H1 (cell line): ENCODE data around the gene RTEL1. TPM values are rescaled to one million over a fixed set of nuclear protein-coding genes. Genes with fewer than 3 reads are reported as not detected.
A peak's percentile ranks its signal among the peaks of the same experiment; 100 is the strongest.

Experiments used
- CTCF ChIA-PET: fragments of 300-600 bp; sonication (Branson Sonifier 250); formaldehyde crosslinking; loops from one replicate; lab custom pipeline; 2021; ENCODE audit not compliant: partially characterized antibody; lab: Charles Lee
- POLR2A ChIA-PET: fragments of 300-600 bp; sonication (Branson Sonifier 250); formaldehyde crosslinking; loops from one replicate; lab custom pipeline; 2021; ENCODE audit warnings: inconsistent platforms; ENCODE audit not compliant: partially characterized antibody; lab: Charles Lee
- DNase-seq, 2 experiments: peaks; one replicate each; pipeline versions ENCODE4 v3.0.0 to v3.0.0-alpha.2; 2010 to 2022; ENCODE audit warnings: low spot score in 2 of 2, low read depth in 1 of 2, mixed read lengths in 1 of 2
- FAIRE-seq: peaks from 2 replicates; lab custom pipeline; 2011; peaks lifted over from hg19 to GRCh38; lab: Jason Lieb, UNC
- H2AFZ ChIP-seq: 2 replicates; pipeline ENCODE4 v1.8.1; 2012; ENCODE audit warnings: low read length, inconsistent platforms
- H2AK5ac ChIP-seq: 2 replicates; pipeline ENCODE4 v1.6.1; 2013; ENCODE audit warnings: low read depth, low read length
- H2BK120ac ChIP-seq: replicated peaks from 2 replicates; pipeline ENCODE3; 2013; ENCODE audit warnings: low read depth, low read length, inconsistent platforms
- H2BK12ac ChIP-seq: 2 replicates; pipeline ENCODE4 v1.6.1; 2013; ENCODE audit warnings: low read depth, low read length
- H2BK15ac ChIP-seq: 2 replicates; pipeline ENCODE4 v1.6.1; 2013; ENCODE audit warnings: low read length
- H2BK20ac ChIP-seq: 2 replicates; pipeline ENCODE4 v1.6.1; 2013; ENCODE audit warnings: low read length
- H2BK5ac ChIP-seq: 2 replicates; pipeline ENCODE4 v1.6.1; 2013; ENCODE audit warnings: low read depth, low read length
- H3K14ac ChIP-seq: 2 replicates; pipeline ENCODE4 v1.6.1; 2013; ENCODE audit warnings: inconsistent platforms; ENCODE audit not compliant: insufficient read length
- H3K18ac ChIP-seq: 2 replicates; pipeline ENCODE4 v1.6.1; 2013; ENCODE audit warnings: low read length; ENCODE audit errors: extremely low read depth
- H3K23ac ChIP-seq: 2 replicates; pipeline ENCODE4 v1.6.1; 2013; ENCODE audit warnings: inconsistent platforms; ENCODE audit not compliant: insufficient read length
- H3K23me2 ChIP-seq: 2 replicates; pipeline ENCODE4 v1.6.1; 2013; ENCODE audit warnings: low read depth, low read length
- H3K27ac ChIP-seq: 2 replicates; pipeline ENCODE4 v1.6.1; 2011; ENCODE audit warnings: low read depth, low read length, inconsistent platforms
- H3K27me3 ChIP-seq, 4 experiments: replicated peaks in 1 of 4; 1 replicate in 1 of 4; 2 replicates in 3 of 4; pipeline versions ENCODE4 v1.6.1 to v1.8.1; 2011 to 2013; ENCODE audit warnings: low read length in 3 of 4, mild to moderate bottlenecking in 3 of 4, inconsistent platforms in 2 of 4, mixed read lengths in 2 of 4, moderate library complexity in 1 of 4; ENCODE audit not compliant: control insufficient read depth in 3 of 4, insufficient read depth in 3 of 4; ENCODE audit errors: extremely low read depth in 1 of 4
- H3K36me3 ChIP-seq, 4 experiments: 2 replicates each; pipeline versions ENCODE4 v1.6.1 to v1.8.1; 2011 to 2013; ENCODE audit warnings: mild to moderate bottlenecking in 4 of 4, low read length in 3 of 4, moderate library complexity in 2 of 4, control low read depth in 1 of 4, inconsistent platforms in 1 of 4; ENCODE audit not compliant: insufficient read depth in 4 of 4, control insufficient read depth in 2 of 4
- H3K4ac ChIP-seq: replicated peaks from 2 replicates; pipeline ENCODE3; 2013; ENCODE audit warnings: low read length, low read depth, mixed read lengths, inconsistent platforms; ENCODE audit not compliant: insufficient read length
- H3K4me1 ChIP-seq, 4 experiments: replicated peaks in 1 of 4; 1 replicate in 1 of 4; 2 replicates in 3 of 4; pipeline versions ENCODE4 v1.6.1 to v1.8.1; 2011 to 2013; ENCODE audit warnings: low read length in 3 of 4, inconsistent platforms in 2 of 4, mixed read lengths in 1 of 4; ENCODE audit not compliant: insufficient read depth in 4 of 4, control insufficient read depth in 3 of 4
- H3K4me2 ChIP-seq, 2 experiments: 2 replicates each; pipeline versions ENCODE4 v1.6.1 to v1.8.1; 2011 to 2013; ENCODE audit warnings: low read depth in 2 of 2, low read length in 2 of 2, control low read depth in 1 of 2, inconsistent platforms in 1 of 2, mild to moderate bottlenecking in 1 of 2; ENCODE audit not compliant: insufficient read depth in 1 of 2
- H3K4me3 ChIP-seq, 4 experiments: fragments of 200-600, 300-600 bp in 1 of 4; sonication (generic), shearing (Covaris generic), sonication (Bioruptor Twin) in 1 of 4; 2 replicates each; pipeline versions ENCODE4 v1.5.1 to v1.8.1; 2011 to 2016; ENCODE audit warnings: low read length in 4 of 4, low read depth in 3 of 4, control low read depth in 2 of 4, inconsistent platforms in 2 of 4, mild to moderate bottlenecking in 2 of 4, mixed read lengths in 1 of 4, moderate library complexity in 1 of 4; ENCODE audit not compliant: insufficient read depth in 2 of 4; ENCODE audit errors: extremely low read depth in 1 of 4
- H3K56ac ChIP-seq: replicated peaks from 2 replicates; pipeline ENCODE3; 2013; ENCODE audit warnings: low read depth, mild to moderate bottlenecking, mixed read lengths, low read length, inconsistent platforms; ENCODE audit not compliant: insufficient read length
- H3K79me1 ChIP-seq: 2 replicates; pipeline ENCODE4 v1.6.1; 2013; ENCODE audit warnings: low read depth, low read length, control low read depth
- H3K79me2 ChIP-seq, 2 experiments: 2 replicates each; pipeline versions ENCODE4 v1.6.1 to v1.8.1; 2012 to 2013; ENCODE audit warnings: low read length in 2 of 2, mild to moderate bottlenecking in 2 of 2, inconsistent platforms in 1 of 2; ENCODE audit not compliant: insufficient read depth in 2 of 2, control insufficient read depth in 1 of 2
- H3K9ac ChIP-seq, 4 experiments: replicated peaks in 1 of 4; 1 replicate in 1 of 4; 2 replicates in 3 of 4; pipeline versions ENCODE4 v1.6.1 to v1.8.1; 2011 to 2013; ENCODE audit warnings: low read depth in 3 of 4, low read length in 3 of 4, control low read depth in 2 of 4, mild to moderate bottlenecking in 2 of 4, moderate library complexity in 2 of 4, inconsistent platforms in 1 of 4; ENCODE audit errors: extremely low read depth in 1 of 4
- H3K9me3 ChIP-seq, 2 experiments: 2 replicates each; pipeline versions ENCODE4 v1.6.1 to v1.8.1; 2012 to 2013; ENCODE audit warnings: mild to moderate bottlenecking in 2 of 2, moderate library complexity in 2 of 2, control low read depth in 1 of 2, inconsistent platforms in 1 of 2, low read depth in 1 of 2, low read length in 1 of 2, mixed read lengths in 1 of 2; ENCODE audit not compliant: insufficient read depth in 2 of 2
- H4K20me1 ChIP-seq, 2 experiments: replicated peaks in 1 of 2; 2 replicates each; pipeline versions ENCODE3 to v1.8.1; 2011 to 2013; ENCODE audit warnings: inconsistent platforms in 2 of 2, low read length in 2 of 2, mild to moderate bottlenecking in 1 of 2; ENCODE audit not compliant: insufficient read depth in 2 of 2, control insufficient read depth in 1 of 2
- H4K5ac ChIP-seq: 2 replicates; pipeline ENCODE4 v1.6.1; 2013; ENCODE audit warnings: low read length, low read depth, mixed read lengths, inconsistent platforms; ENCODE audit not compliant: insufficient read length
- H4K8ac ChIP-seq: 2 replicates; pipeline ENCODE4 v1.8.0; 2013; ENCODE audit warnings: mild to moderate bottlenecking, moderate library complexity, low read length, inconsistent platforms; ENCODE audit not compliant: insufficient read depth; ENCODE audit errors: extremely low read depth
- H4K91ac ChIP-seq: replicated peaks from 2 replicates; pipeline ENCODE3; 2013; ENCODE audit warnings: low read length, mixed read lengths, inconsistent platforms; ENCODE audit not compliant: insufficient read length
- ASH2L ChIP-seq: fragments of 200-600, 300-600 bp; sonication (generic); IDR thresholded peaks from one replicate; pipeline ENCODE4 v1.7.1; 2017; ENCODE audit warnings: low read length
- BACH1 ChIP-seq: IDR thresholded peaks from 2 replicates; pipeline ENCODE4 v1.6.1; 2012; ENCODE audit warnings: low read length, improper control_type of control experiment
- BCL11A ChIP-seq, 2 experiments: IDR thresholded peaks; one replicate each; pipeline ENCODE4 v1.6.1; 2011; ENCODE audit warnings: low read depth in 2 of 2, low read length in 2 of 2, mild to moderate bottlenecking in 2 of 2
- CBX8 ChIP-seq: fragments of 300-800, 300-1000 bp; sonication (generic); IDR thresholded peaks from 2 replicates; pipeline ENCODE4 v1.7.1; 2016; ENCODE audit warnings: low read depth, low read length, borderline replicate concordance
- CEBPB ChIP-seq: IDR thresholded peaks from 2 replicates; pipeline ENCODE4 v1.6.1; 2012; ENCODE audit warnings: low read depth, low read length
- CHD1 ChIP-seq: IDR thresholded peaks from 2 replicates; pipeline ENCODE4 v1.6.1; 2012; ENCODE audit warnings: low read depth, low read length, improper control_type of control experiment
- EGR1 ChIP-seq: IDR thresholded peaks from 2 replicates; pipeline ENCODE4 v1.6.1; 2011; ENCODE audit warnings: low read depth, low read length, borderline replicate concordance
- EZH2 ChIP-seq: fragments of 200-600 bp; sonication (generic); IDR thresholded peaks from 2 replicates; pipeline ENCODE4 v1.7.1; 2012; ENCODE audit warnings: low read depth, mild to moderate bottlenecking, moderate library complexity, low read length, inconsistent platforms; ENCODE audit not compliant: severe bottlenecking
- JUN ChIP-seq: IDR thresholded peaks from 2 replicates; pipeline ENCODE4 v1.6.1; 2011; ENCODE audit warnings: low read depth, mild to moderate bottlenecking, improper control_type of control experiment, low read length
- JUND ChIP-seq: IDR thresholded peaks from 2 replicates; pipeline ENCODE4 v1.6.1; 2011; ENCODE audit warnings: mild to moderate bottlenecking, improper control_type of control experiment, low read length
- POU5F1 ChIP-seq: IDR thresholded peaks from 2 replicates; pipeline ENCODE4 v1.6.1; 2011; ENCODE audit warnings: low read depth, mild to moderate bottlenecking, low read length, moderate library complexity
- RNF2 ChIP-seq: fragments of 200-900, 300-1000 bp; sonication (generic); IDR thresholded peaks from 2 replicates; pipeline ENCODE4 v1.7.1; 2016; ENCODE audit warnings: borderline replicate concordance, low read depth, mild to moderate bottlenecking, antibody characterized with exemption, low read length; ENCODE audit not compliant: poor library complexity, severe bottlenecking; ENCODE audit errors: missing control alignments
- WGBS, 2 experiments: shearing (Covaris generic) in 1 of 2; methylation state at CpG; one replicate each; pipeline versions ENCODE4 v1.1.6 to v1.1.7; 2013 to 2015; ENCODE audit warnings: low lambda C conversion rate in 2 of 2, mixed read lengths in 2 of 2, inconsistent platforms in 1 of 2, low coverage in 1 of 2, missing lambda C conversion rate in 1 of 2; ENCODE audit not compliant: insufficient replicate concordance in 2 of 2, insufficient coverage in 1 of 2, insufficient read length in 1 of 2; ENCODE audit errors: extremely low coverage in 1 of 2, missing lambda C conversion rate in 1 of 2; 5-methylcytosine and 5-hydroxymethylcytosine counted together
- polyA plus RNA-seq, 7 experiments: library from polyadenylated mRNA; depleted of rRNA in 3 of 7; stranded (reverse) in 5 of 7; unstranded in 2 of 7; fragments of >200 nt in 5 of 7; fragments of 200-250 nt in 2 of 7; gene quantifications; 1 replicate in 5 of 7; 2 replicates in 1 of 7; 4 replicates in 1 of 7; pipeline versions ENCODE4 v1.2.1 to v1.2.3, GENCODE V29; 2011 to 2013; ENCODE audit warnings: missing spikeins in 2 of 7, mixed read lengths in 2 of 7
- total RNA-seq: library from RNA; stranded (reverse); fragmentation: NEBNext Ultra II Directional; extraction: Animal tissue kit (Norgen Biotek cat#: 25700); gene quantifications from 2 replicates; pipeline ENCODE4 v1.2.1, GENCODE V29; 2021
- TF ChIP-seq, protein P1 (sequence below): IDR thresholded peaks from 2 replicates; pipeline ENCODE4 v1.6.1; 2011; ENCODE audit warnings: low read length, improper control_type of control experiment

RTEL1 gene
- total and polyA plus RNA-seq, 2 of the 8 experiments (the other 6 are each of a cell fraction or from before 2014, with no cell fraction given) = 16.2 to 37.1 TPM

DNA sequence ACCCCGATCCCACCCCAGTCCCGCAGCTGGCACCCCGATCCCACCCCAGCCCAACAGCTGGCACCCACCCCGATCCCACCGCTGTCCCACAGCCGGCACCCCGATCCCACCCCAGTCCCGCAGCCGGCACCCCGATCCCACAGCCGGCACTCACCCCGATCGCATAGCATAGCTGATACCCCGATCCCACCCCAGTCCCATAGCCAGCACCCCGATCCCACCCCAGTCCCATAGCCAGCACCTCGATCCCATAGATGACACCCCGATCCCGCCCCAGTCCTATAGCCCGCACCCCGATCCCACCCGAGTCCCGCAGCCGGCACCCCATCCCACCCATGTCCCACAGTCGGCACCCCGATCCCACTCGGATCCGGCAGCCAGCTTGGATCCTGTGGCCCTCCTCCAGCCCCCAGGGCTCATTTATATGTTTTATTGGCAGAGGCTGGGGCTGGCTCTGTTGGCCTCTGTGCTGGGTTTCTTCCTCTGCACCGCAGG lies 30.3 kb upstream of the RTEL1 start:
- Histone ChIP-seq H3K79me2 (peaks cover 0 to 21% of the 10 kb centered on the region in 2 experiments; a peak in 2 of 4 replicates), H2BK15ac (no peak overlapping the region), H3K4me2 (peak overlapping the region; percentile 86 to 100), H2BK12ac (no peak overlapping the region), H3K9ac (peak overlapping the region in 1 of 4 experiments; percentile 49; a peak in 1 of 7 replicates), H3K4ac (no peak overlapping the region), H3K23ac (no peak overlapping the region), H4K5ac (no peak overlapping the region), H2AK5ac (no peak overlapping the region), H3K27me3 (no peaks in the 10 kb centered on the region), H3K23me2 (peaks cover 10% of the 10 kb centered on the region; the same call in 1 of the 2 replicates), H3K79me1 (peaks cover 4% of the 10 kb centered on the region), H3K18ac (no peak overlapping the region), H2BK20ac (no peak overlapping the region), H3K36me3 (no peaks in the 10 kb centered on the region), H2BK5ac (no peak overlapping the region), H3K9me3 (no peaks in the 10 kb centered on the region), H3K4me3 (peak overlapping the region; percentile 75 to 99 (median 92); a peak in 5 of 8 replicates), H4K91ac (no peak overlapping the region), H3K27ac (no peak overlapping the region), H3K14ac (no peak overlapping the region), H3K56ac (no peak overlapping the region), H3K4me1 (peaks cover 0 to 3% (median under 1%) of the 10 kb centered on the region in 4 experiments; a peak in 3 of 7 replicates), H2AFZ (no peak overlapping the region), H4K8ac (no peak overlapping the region), H2BK120ac (no peak overlapping the region), H4K20me1 (no peaks in the 10 kb centered on the region)
- FAIRE-seq = no peak
- ChIA-PET CTCF (no interaction called here), POLR2A (interaction anchor here (1.0 to 1.7 kb wide), 7 partner anchors 13 to 91 kb away, joined by 3 to 12 read pairs (median 4); partner anchors contain the start of genes HELZ2, PTK6 and STMN3)
- 84% methylated on average over 10 of the region's 28 CpGs; no CpG with 5 or more reads in 1 of the 2 experiments for WGBS, 2 experiments
- no peak for DNase-seq
- TF ChIP-seq CHD1 = no peak
- no peak for TF ChIP-seq CBX8
- TF ChIP-seq BACH1 = no peak
- TF ChIP-seq RNF2 = no peak
- TF ChIP-seq EGR1 = no peak
- TF ChIP-seq CEBPB = no peak
- no peak for TF ChIP-seq JUN
- TF ChIP-seq, protein P1, sequence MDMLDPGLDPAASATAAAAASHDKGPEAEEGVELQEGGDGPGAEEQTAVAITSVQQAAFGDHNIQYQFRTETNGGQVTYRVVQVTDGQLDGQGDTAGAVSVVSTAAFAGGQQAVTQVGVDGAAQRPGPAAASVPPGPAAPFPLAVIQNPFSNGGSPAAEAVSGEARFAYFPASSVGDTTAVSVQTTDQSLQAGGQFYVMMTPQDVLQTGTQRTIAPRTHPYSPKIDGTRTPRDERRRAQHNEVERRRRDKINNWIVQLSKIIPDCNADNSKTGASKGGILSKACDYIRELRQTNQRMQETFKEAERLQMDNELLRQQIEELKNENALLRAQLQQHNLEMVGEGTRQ = no peak
- no peak for TF ChIP-seq ASH2L
- no peak for TF ChIP-seq POU5F1
- no peak for TF ChIP-seq EZH2
- no peak for TF ChIP-seq JUND
- TF ChIP-seq BCL11A (IDR thresholded peaks at IDR 0.05; ENCODE audit: low read depth in 2 of 2, low read length in 2 of 2) = no peak
